ENCODE data around the gene VRK3.

- no peak for TF ChIP-seq CTCF (IDR thresholded peaks at IDR 0.05; ENCODE audit: low read depth, low read length, poor library complexity, severe bottlenecking)
- no peak for TF ChIP-seq EZH2phosphoT487 (IDR thresholded peaks at IDR 0.05; ENCODE audit: borderline replicate concordance, low read length)
Measured at GRCh38 chr19:49984491-49984890, 40.7 kb downstream of the VRK3 start.
